Hepatocyte (in vitro differentiated cells): Measurements from ENCODE around the gene MBLAC2.

ENCODE experiments used
- CTCF ChIP-seq: fragments of 200-600 bp; sonication (generic); IDR thresholded peaks from 2 replicates; pipeline ENCODE4 v1.5.1; 2016; ENCODE audit warnings: antibody characterized with exemption, mild to moderate bottlenecking; ENCODE audit not compliant: poor library complexity
- EZH2 ChIP-seq: fragments of 200-600 bp; sonication (generic); IDR thresholded peaks from 2 replicates; pipeline ENCODE4 v1.6.1; 2016; ENCODE audit warnings: antibody characterized with exemption, mild to moderate bottlenecking, borderline replicate concordance

DNA sequence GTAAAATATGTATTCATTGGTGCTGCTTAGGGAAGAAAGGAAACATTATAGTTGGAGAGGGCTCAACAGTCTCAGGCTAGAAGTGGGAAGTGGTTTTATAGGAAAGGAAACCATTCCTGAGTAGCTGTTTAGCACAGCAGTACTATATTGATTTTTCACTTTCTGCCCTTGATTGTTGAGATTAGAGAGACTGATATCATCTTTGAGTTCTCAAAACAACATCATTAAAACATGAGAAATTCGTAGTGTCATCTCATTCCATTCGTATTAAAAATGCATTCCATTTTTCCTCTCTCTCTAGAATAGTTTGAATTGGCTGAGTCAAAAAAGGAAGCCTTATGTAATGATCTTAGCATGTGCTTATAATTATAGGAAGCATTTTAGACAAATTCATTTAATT, 14.2 kb upstream of the MBLAC2 start:
- TF ChIP-seq CTCF, result no peak
- TF ChIP-seq EZH2, result no peak
